Measurements from ENCODE around the gene RMI1. TPM values are rescaled to one million over a fixed set of nuclear protein-coding genes. Genes with fewer than 3 reads are reported as not detected.

RMI1 gene
- total RNA-seq, 1 donor from 2014 or later: 0.21 TPM

DNA sequence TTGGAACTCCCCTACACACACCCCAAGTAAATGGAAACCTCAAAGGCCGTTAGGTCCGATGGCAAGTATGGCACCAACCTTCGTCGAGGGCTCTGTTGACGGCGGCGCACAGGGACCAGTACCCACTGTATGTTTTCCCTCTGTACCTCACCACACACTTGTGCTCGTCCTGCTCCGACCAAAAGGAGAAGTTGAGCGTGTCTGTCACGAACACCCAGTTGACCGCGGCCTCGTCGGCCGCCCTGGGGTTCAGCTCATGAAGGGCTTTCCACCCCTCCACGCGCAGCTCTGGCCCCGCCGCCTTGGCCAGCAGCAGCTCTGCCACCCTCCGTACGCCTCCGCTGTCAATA, 24.5 kb upstream of the RMI1 start:
- H3K27me3 ChIP-seq: no peaks in the 10 kb centered on the region
- H3K9me3 ChIP-seq: no peaks in the 10 kb centered on the region
- H3K4me1 ChIP-seq: peaks cover 0 to 4% of the 10 kb centered on the region in 2 donors
- peak; percentile 14 to 70 for DNase-seq (ENCODE audit: low spot score in 2 of 2)
- no peak for TF ChIP-seq CTCF (IDR thresholded peaks at IDR 0.05)
- H3K36me3 ChIP-seq: peaks cover 0 to 18% of the 10 kb centered on the region in 2 donors
- H3K27ac ChIP-seq: peak overlapping the region; percentile 78 to 90
- H3K4me3 ChIP-seq: peak overlapping the region; percentile 72 to 75
- intact Hi-C loops (cut with DNase I): loop anchor here (1.0 to 2.0 kb wide), 2 partner anchors 23 to 35 kb away; partner anchors contain the start of gene KIF27

GRCh38 chr9:83956436-83957247, 24.0 kb upstream of the RMI1 start:
- TF ChIP-seq CTCF (IDR thresholded peaks at IDR 0.05): no peak
- Histone ChIP-seq H3K27me3 (no peaks in the 10 kb centered on the region), H3K36me3 (peaks cover 0 to 12% of the 10 kb centered on the region in 2 donors), H3K4me1 (peaks cover 0 to 4% of the 10 kb centered on the region in 2 donors), H3K27ac (peak overlapping the region; percentile 78 to 90), H3K4me3 (peak overlapping the region; percentile 72 to 75), H3K9me3 (no peaks in the 10 kb centered on the region)
- intact Hi-C loops (cut with DNase I): loop anchor here (1.0 to 2.0 kb wide), 2 partner anchors 23 to 36 kb away; partner anchors contain the start of gene KIF27
- peak in 1 of 2 donors; percentile 86 for DNase-seq (ENCODE audit: low spot score in 2 of 2)

- no peak for DNase-seq (ENCODE audit: low spot score in 2 of 2)
- H3K27ac ChIP-seq: peak overlapping the region; percentile 78 to 90
- H3K4me3 ChIP-seq: peak overlapping the region; percentile 72 to 75
- H3K27me3 ChIP-seq: no peaks in the 10 kb centered on the region
- no peak for TF ChIP-seq CTCF (IDR thresholded peaks at IDR 0.05)
- H3K36me3 ChIP-seq: peaks cover 0 to 8% of the 10 kb centered on the region in 2 donors
- H3K9me3 ChIP-seq: no peaks in the 10 kb centered on the region
- intact Hi-C loops (cut with DNase I): loop anchor here (2.0 kb wide), 1 partner anchor 36 kb away; the partner anchor contains the start of gene KIF27
- peaks cover 0 to 4% of the 10 kb centered on the region in 2 donors for H3K4me1 ChIP-seq
Observed at GRCh38 chr9:83957248-83957513, 23.4 kb upstream of the RMI1 start.

GRCh38 chr9:83959061-83959460, 21.5 kb upstream of the RMI1 start:
- H3K27me3 ChIP-seq: no peaks in the 10 kb centered on the region
- peaks cover 0 to 4% of the 10 kb centered on the region in 2 donors for H3K36me3 ChIP-seq
- no peak overlapping the region for H3K27ac ChIP-seq
- H3K9me3 ChIP-seq: no peaks in the 10 kb centered on the region
- H3K4me3 ChIP-seq: no peak overlapping the region
- no peak for DNase-seq (ENCODE audit: low spot score in 2 of 2)
- TF ChIP-seq CTCF (IDR thresholded peaks at IDR 0.05): no peak
- peaks cover 0 to 4% of the 10 kb centered on the region in 2 donors for H3K4me1 ChIP-seq
- intact Hi-C loops (cut with DNase I): no loop called here

- Histone ChIP-seq H3K9me3 (no peaks in the 10 kb centered on the region), H3K27me3 (no peaks in the 10 kb centered on the region), H3K4me3 (no peak overlapping the region), H3K4me1 (no peaks in the 10 kb centered on the region), H3K36me3 (no peaks in the 10 kb centered on the region), H3K27ac (no peak overlapping the region)
- intact Hi-C loops (cut with DNase I): no loop called here
- DNase-seq (ENCODE audit: low spot score in 2 of 2): no peak
- TF ChIP-seq CTCF (IDR thresholded peaks at IDR 0.05): no peak
Observed at GRCh38 chr9:83960991-83961390, 19.6 kb upstream of the RMI1 start.
